ENCODE results near the gene UQCC2.

UQCC2 gene

DNA sequence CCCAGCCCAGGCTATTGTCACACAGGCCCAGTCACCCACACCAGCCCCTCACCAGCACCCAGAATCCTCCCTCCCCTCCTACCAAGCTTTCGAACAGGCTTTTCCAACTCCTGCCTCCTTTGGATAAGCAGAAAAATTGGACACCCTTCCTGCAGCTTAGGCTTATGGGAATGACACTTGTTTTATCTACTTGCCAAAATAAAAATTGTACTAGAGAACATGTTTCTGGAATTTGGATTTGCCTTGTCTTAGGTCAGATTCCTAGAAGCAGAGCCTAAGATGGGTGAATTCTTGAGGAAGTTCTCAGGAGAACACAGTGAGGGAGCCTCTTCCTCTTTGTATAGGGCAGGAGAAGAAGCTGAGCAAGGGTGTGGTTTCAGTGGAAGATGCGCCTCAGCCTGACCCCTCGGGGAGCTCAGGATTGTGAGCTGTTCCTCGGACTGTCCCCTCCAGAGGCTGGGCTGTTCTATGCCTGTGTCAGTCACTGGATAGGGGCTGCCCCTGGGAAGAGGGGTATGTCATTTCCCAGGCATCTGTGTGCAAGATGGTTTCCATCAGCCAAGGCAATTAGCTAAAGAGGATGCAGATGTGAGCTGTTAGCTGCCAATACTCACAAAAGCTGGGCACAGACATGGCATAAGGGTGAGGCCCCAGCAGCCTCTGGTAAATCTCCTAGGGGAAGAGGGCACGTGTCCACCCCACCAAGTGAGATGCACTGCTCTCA, 56.5 kb downstream of the UQCC2 start:
- no peak for TF ChIP-seq ZFX (IDR thresholded peaks at IDR 0.05; ENCODE audit: borderline replicate concordance)
- TF ChIP-seq, protein P1, sequence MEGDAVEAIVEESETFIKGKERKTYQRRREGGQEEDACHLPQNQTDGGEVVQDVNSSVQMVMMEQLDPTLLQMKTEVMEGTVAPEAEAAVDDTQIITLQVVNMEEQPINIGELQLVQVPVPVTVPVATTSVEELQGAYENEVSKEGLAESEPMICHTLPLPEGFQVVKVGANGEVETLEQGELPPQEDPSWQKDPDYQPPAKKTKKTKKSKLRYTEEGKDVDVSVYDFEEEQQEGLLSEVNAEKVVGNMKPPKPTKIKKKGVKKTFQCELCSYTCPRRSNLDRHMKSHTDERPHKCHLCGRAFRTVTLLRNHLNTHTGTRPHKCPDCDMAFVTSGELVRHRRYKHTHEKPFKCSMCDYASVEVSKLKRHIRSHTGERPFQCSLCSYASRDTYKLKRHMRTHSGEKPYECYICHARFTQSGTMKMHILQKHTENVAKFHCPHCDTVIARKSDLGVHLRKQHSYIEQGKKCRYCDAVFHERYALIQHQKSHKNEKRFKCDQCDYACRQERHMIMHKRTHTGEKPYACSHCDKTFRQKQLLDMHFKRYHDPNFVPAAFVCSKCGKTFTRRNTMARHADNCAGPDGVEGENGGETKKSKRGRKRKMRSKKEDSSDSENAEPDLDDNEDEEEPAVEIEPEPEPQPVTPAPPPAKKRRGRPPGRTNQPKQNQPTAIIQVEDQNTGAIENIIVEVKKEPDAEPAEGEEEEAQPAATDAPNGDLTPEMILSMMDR (IDR thresholded peaks at IDR 0.05) = no peak
- no peak overlapping the region for H3K27ac ChIP-seq

- no peak overlapping the region for H3K27ac ChIP-seq
- no peak for TF ChIP-seq ZFX (IDR thresholded peaks at IDR 0.05; ENCODE audit: borderline replicate concordance)
- TF ChIP-seq, protein P1 (IDR thresholded peaks at IDR 0.05) = no peak
Observed at GRCh38 chr6:33652002-33652401, 59.5 kb downstream of the UQCC2 start.

- no peak overlapping the region for H3K27ac ChIP-seq
- no peak for TF ChIP-seq ZFX (IDR thresholded peaks at IDR 0.05; ENCODE audit: borderline replicate concordance)
Observed at GRCh38 chr6:33651403-33651802, 60.1 kb downstream of the UQCC2 start.

All from 22Rv1 (cell line).